ENCODE data around the gene GCNT4.

- no peak for TF ChIP-seq CTCF (IDR thresholded peaks at IDR 0.05)
- TF ChIP-seq POLR2A (IDR thresholded peaks at IDR 0.05) = no peak
Measured at GRCh38 chr5:75045071-75045470, 7.3 kb downstream of the GCNT4 start.

Measured in prostate gland (tissue), 2 donors.